NCI-H146 treated with DMSO at 0.1 percent for 48 hours (cell line): ENCODE measurements around the gene THUMPD3.
A peak's percentile ranks its signal among the peaks of the same experiment; 100 is the strongest.

Experiments
- DNase-seq: peaks from one replicate; lab custom pipeline; 2025; ENCODE audit not compliant: unreplicated experiment; lab: John Stamatoyannopoulos, UW

The THUMPD3 gene

GRCh38 chr3:9352917-9353752 lies 9.7 kb upstream of the THUMPD3 start:
- peak; percentile 73 for DNase-seq

- DNase-seq: no peak
Measured at GRCh38 chr3:9361691-9362388, 1.0 kb upstream of the THUMPD3 start.

GRCh38 chr3:9369508-9369907 lies 6.7 kb downstream of the THUMPD3 start:
- no peak for DNase-seq

- DNase-seq: no peak
Measured at GRCh38 chr3:9373465-9373864, 10.6 kb downstream of the THUMPD3 start.

- no peak for DNase-seq
Measured at GRCh38 chr3:9377981-9378380, 15.1 kb downstream of the THUMPD3 start.

- no peak for DNase-seq
Measured at GRCh38 chr3:9379327-9379726, 16.5 kb downstream of the THUMPD3 start.

GRCh38 chr3:9380014-9380413 lies 17.2 kb downstream of the THUMPD3 start:
- no peak for DNase-seq

GRCh38 chr3:9384141-9384828 lies 21.4 kb downstream of the THUMPD3 start:
- DNase-seq: no peak

GRCh38 chr3:9385187-9386077 lies 22.6 kb downstream of the THUMPD3 start:
- DNase-seq: no peak

GRCh38 chr3:9386078-9386459 lies 23.2 kb downstream of the THUMPD3 start:
- DNase-seq: no peak

- DNase-seq: no peak
Measured at GRCh38 chr3:9386501-9387321, 23.9 kb downstream of the THUMPD3 start.

- no peak for DNase-seq
Measured at GRCh38 chr3:9387322-9387655, 24.4 kb downstream of the THUMPD3 start.

- no peak for DNase-seq
Measured at GRCh38 chr3:9388142-9388541, 25.3 kb downstream of the THUMPD3 start.

- no peak for DNase-seq
Measured at GRCh38 chr3:9388562-9389272, 25.9 kb downstream of the THUMPD3 start.

- no peak for DNase-seq
Measured at GRCh38 chr3:9390265-9390888, 27.5 kb downstream of the THUMPD3 start.

GRCh38 chr3:9392041-9392440 lies 29.2 kb downstream of the THUMPD3 start:
- DNase-seq: no peak

GRCh38 chr3:9395570-9396300 lies 32.9 kb downstream of the THUMPD3 start:
- DNase-seq: no peak

- DNase-seq: peak; percentile 76
Measured at GRCh38 chr3:9396301-9396631, 33.4 kb downstream of the THUMPD3 start.
